Prostate gland (tissue), 1 donor: Measurements from ENCODE around the gene KCTD11.
"Not testable (repeated sequence)": the region's sequence is repeated elsewhere in the genome, so short reads cannot be mapped to it uniquely, and the experiment has no call there.

Experiments
- POLR2A ChIP-seq: fragments of 450-650 bp; IDR thresholded peaks from one replicate; pipeline ENCODE4 v1.6.1; 2016; ENCODE audit warnings: antibody characterized with exemption, mild to moderate bottlenecking
- POLR2AphosphoS5 ChIP-seq: sonication (generic); formaldehyde crosslinking; IDR thresholded peaks from one replicate; pipeline ENCODE4 v1.6.1; 2017; ENCODE audit warnings: antibody characterized with exemption

- not testable (repeated sequence) for TF ChIP-seq POLR2AphosphoS5, POLR2A
These were observed 19.3 kb upstream of the KCTD11 start for GRCh38 chr17:7332600-7333069.
